AG10803 (cell line): ENCODE measurements around the gene PLCB4.

Experiments used
- DNase-seq: peaks from one replicate; pipeline ENCODE4 v3.0.0; 2010; ENCODE audit warnings: low read depth
- H3K4me3 ChIP-seq: 2 replicates; pipeline ENCODE4 v1.5.1; 2011; ENCODE audit warnings: mild to moderate bottlenecking, low read length, control low read depth
- TF ChIP-seq, protein P1 (sequence below): conservative IDR thresholded peaks from 2 replicates; pipeline ENCODE4 v1.5.1; 2011; ENCODE audit warnings: mild to moderate bottlenecking, low read length, control low read depth, inconsistent platforms

PLCB4 gene

GRCh38 chr20:9354579-9354978 is 285.7 kb downstream of the PLCB4 start:
- H3K4me3 ChIP-seq, result no peak overlapping the region
- TF ChIP-seq, protein P1, sequence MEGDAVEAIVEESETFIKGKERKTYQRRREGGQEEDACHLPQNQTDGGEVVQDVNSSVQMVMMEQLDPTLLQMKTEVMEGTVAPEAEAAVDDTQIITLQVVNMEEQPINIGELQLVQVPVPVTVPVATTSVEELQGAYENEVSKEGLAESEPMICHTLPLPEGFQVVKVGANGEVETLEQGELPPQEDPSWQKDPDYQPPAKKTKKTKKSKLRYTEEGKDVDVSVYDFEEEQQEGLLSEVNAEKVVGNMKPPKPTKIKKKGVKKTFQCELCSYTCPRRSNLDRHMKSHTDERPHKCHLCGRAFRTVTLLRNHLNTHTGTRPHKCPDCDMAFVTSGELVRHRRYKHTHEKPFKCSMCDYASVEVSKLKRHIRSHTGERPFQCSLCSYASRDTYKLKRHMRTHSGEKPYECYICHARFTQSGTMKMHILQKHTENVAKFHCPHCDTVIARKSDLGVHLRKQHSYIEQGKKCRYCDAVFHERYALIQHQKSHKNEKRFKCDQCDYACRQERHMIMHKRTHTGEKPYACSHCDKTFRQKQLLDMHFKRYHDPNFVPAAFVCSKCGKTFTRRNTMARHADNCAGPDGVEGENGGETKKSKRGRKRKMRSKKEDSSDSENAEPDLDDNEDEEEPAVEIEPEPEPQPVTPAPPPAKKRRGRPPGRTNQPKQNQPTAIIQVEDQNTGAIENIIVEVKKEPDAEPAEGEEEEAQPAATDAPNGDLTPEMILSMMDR, result no peak
- DNase-seq, result no peak

- no peak overlapping the region for H3K4me3 ChIP-seq
- TF ChIP-seq, protein P1, result no peak
Measured at GRCh38 chr20:9358001-9358400, 289.1 kb downstream of the PLCB4 start.

DNA sequence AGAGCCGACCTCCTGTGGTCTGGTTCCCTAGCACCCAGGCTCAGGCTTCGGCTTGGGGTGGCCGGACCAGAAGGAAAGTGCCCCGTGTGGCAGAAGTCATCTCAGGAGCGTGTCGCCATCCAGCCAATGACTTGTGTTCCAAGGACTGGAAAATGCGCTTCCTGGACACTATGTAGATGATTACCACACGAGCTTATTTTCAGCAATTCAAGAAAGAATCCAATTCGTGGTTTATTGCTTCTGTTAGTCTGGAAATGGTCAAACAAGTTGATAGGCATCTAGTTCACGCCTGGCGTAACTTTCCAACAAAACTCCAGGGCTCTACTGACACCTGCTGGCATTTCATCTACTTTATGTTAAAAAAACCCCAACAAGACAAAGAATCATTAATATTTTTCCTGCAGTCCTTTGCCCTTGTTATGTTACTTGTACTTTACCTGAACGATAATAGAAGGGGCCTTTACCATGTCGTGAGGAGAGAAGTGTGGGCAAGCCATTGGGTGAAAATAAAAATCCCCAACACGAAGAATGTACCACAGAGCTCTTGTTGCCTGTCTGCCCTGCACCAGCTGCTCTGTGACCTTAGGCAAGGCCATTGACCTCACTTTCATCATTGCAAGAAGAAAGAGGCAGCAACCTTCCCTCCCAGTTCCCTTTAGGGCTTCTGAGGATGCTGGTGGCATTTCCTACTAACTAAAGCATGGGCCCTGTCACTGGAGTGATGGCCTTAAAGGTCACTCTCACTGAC is 290.8 kb downstream of the PLCB4 start:
- peak overlapping the region; percentile 9 for H3K4me3 ChIP-seq
- TF ChIP-seq, protein P1, result peak; percentile 62
- peak; percentile 88 for DNase-seq

More at GRCh38 chr20:9358001-9358400, 289.1 kb downstream of the PLCB4 start:
- no peak for DNase-seq

DNA sequence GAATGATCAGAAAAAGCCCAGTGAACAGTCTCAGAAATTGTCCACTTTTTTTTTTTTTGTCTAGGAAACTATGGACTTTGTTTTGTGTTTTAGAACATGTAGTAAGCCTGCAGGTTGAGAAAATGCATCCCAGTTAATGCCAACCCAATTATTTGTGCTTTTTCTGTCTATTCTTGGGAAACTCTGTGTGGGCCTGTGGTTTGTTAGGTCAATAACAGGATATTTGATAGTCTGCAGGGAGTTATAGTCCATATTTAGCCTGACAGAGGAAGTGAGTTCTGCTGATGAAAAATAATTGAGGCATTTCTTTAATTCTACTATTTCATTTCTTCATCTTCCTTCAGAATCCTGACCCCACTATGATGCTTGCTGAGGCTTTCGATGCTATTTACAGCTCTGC is 291.5 kb downstream of the PLCB4 start:
- TF ChIP-seq, protein P1, result no peak
- DNase-seq, result peak; percentile 32
- no peak overlapping the region for H3K4me3 ChIP-seq

GRCh38 chr20:9363673-9364072 is 294.8 kb downstream of the PLCB4 start:
- TF ChIP-seq, protein P1, result no peak
- H3K4me3 ChIP-seq, result no peak overlapping the region
- no peak for DNase-seq

GRCh38 chr20:9367328-9367727 is 298.4 kb downstream of the PLCB4 start:
- DNase-seq, result no peak
- TF ChIP-seq, protein P1, result no peak
- no peak overlapping the region for H3K4me3 ChIP-seq

DNA sequence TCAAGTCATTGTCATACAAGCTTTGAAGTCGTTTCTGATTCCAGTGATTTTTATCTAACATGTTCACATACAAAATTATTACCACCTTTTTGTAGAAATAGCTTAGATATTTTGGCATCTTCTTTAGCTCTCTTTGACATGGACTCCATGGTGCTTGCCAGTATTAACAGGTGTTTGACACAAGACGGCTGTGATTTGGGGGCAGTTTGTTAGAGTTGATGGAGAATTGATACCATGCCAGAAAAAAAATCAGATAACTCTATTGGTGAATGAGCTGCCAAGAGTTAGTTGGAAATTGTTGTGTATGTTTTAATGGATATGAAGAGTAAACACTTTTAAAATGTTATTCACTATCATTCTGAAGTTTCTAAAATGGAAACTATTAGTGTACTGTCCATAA is 298.9 kb downstream of the PLCB4 start:
- DNase-seq, result no peak
- TF ChIP-seq, protein P1, result no peak
- H3K4me3 ChIP-seq, result no peak overlapping the region
